Keratinocyte (primary cell): ENCODE data around the gene KCNIP2. TPM values are rescaled to one million over a fixed set of nuclear protein-coding genes. Genes with fewer than 3 reads are reported as not detected.

Experiments
- DNase-seq: peaks from one replicate; pipeline ENCODE4 v3.0.0-alpha.2; 2011; ENCODE audit warnings: low read depth, missing footprints, low spot score
- FAIRE-seq: peaks from 2 replicates; lab custom pipeline; 2011; peaks lifted over from hg19 to GRCh38; lab: Jason Lieb, UNC
- H2AFZ ChIP-seq: 2 replicates; pipeline ENCODE4 v1.6.0; 2012; ENCODE audit warnings: low read length, control low read depth, inconsistent platforms; ENCODE audit not compliant: control insufficient read depth
- H3K27ac ChIP-seq: 2 replicates; pipeline ENCODE4 v1.5.1; 2011; ENCODE audit warnings: low read length; ENCODE audit not compliant: control insufficient read depth, insufficient read depth
- H3K27me3 ChIP-seq: 3 replicates; pipeline ENCODE4 v1.6.0; 2011; ENCODE audit warnings: low read length; ENCODE audit not compliant: control insufficient read depth, insufficient read depth; ENCODE audit errors: extremely low read depth
- H3K36me3 ChIP-seq, 2 experiments: 2 replicates in 1 of 2; 3 replicates in 1 of 2; pipeline ENCODE4 v1.5.1; 2011; ENCODE audit warnings: low read length in 2 of 2, mild to moderate bottlenecking in 1 of 2; ENCODE audit not compliant: control insufficient read depth in 2 of 2, insufficient read depth in 2 of 2; ENCODE audit errors: extremely low read depth in 1 of 2
- H3K4me1 ChIP-seq: 3 replicates; pipeline ENCODE4 v1.5.1; 2011; ENCODE audit warnings: low read length; ENCODE audit not compliant: control insufficient read depth, insufficient read depth; ENCODE audit errors: extremely low read depth
- H3K4me2 ChIP-seq: 3 replicates; pipeline ENCODE4 v1.6.0; 2011; ENCODE audit warnings: low read depth, low read length; ENCODE audit not compliant: control insufficient read depth, insufficient read depth; ENCODE audit errors: extremely low read depth
- H3K4me3 ChIP-seq, 3 experiments: fragments of 200-600 bp in 1 of 3; sonication (generic) in 1 of 3; 2 replicates in 2 of 3; 3 replicates in 1 of 3; pipeline ENCODE4 v1.5.1; 2011 to 2016; ENCODE audit warnings: low read length in 3 of 3, mild to moderate bottlenecking in 3 of 3, control low read depth in 2 of 3, inconsistent platforms in 1 of 3, low read depth in 1 of 3, mixed read lengths in 1 of 3, mixed run types in 1 of 3, moderate library complexity in 1 of 3; ENCODE audit not compliant: control insufficient read depth in 2 of 3, insufficient read depth in 2 of 3; ENCODE audit errors: extremely low read depth in 1 of 3
- H3K79me2 ChIP-seq: 2 replicates; pipeline ENCODE4 v1.6.0; 2012; ENCODE audit warnings: low read length; ENCODE audit not compliant: control insufficient read depth, insufficient read depth
- H3K9ac ChIP-seq: 3 replicates; pipeline ENCODE4 v1.6.0; 2011; ENCODE audit warnings: low read length; ENCODE audit not compliant: control insufficient read depth, insufficient read depth; ENCODE audit errors: extremely low read depth
- H3K9me1 ChIP-seq: 3 replicates; pipeline ENCODE4 v1.6.0; 2011; ENCODE audit warnings: low read length; ENCODE audit not compliant: control insufficient read depth, insufficient read depth; ENCODE audit errors: extremely low read depth
- H3K9me3 ChIP-seq: 2 replicates; pipeline ENCODE4 v1.5.1; 2012; ENCODE audit warnings: low read depth, low read length; ENCODE audit not compliant: control insufficient read depth
- H4K20me1 ChIP-seq: 3 replicates; pipeline ENCODE4 v1.6.0; 2011; ENCODE audit warnings: low read length; ENCODE audit not compliant: control insufficient read depth, insufficient read depth; ENCODE audit errors: extremely low read depth
- EZH2 ChIP-seq: IDR thresholded peaks from one replicate; pipeline ENCODE4 v1.6.1; 2012; ENCODE audit warnings: inconsistent platforms, mild to moderate bottlenecking, low read length, moderate library complexity
- dilution Hi-C: fragments of 300-500 bp; cut with MboI; formaldehyde crosslinking; loops from one replicate; pipeline ENCODE4 v1.7.0; 2020; ENCODE audit warnings: low sequenced_read_pairs; ENCODE audit not compliant: extremely low pct_ligation_motif_present
- polyA plus RNA-seq, 5 experiments: library from polyadenylated mRNA; depleted of rRNA in 3 of 5; stranded (reverse) in 3 of 5; stranded (forward) in 1 of 5; unstranded in 1 of 5; fragments of >200 nt; gene quantifications; 1 replicate in 1 of 5; 2 replicates in 3 of 5; 3 replicates in 1 of 5; pipeline versions ENCODE4 v1.2.1 to v1.2.3, GENCODE V29; 2011 to 2012; ENCODE audit warnings: missing spikeins in 2 of 5, low read depth in 1 of 5, low replicate concordance in 1 of 5
- TF ChIP-seq, protein P1 (sequence below), 3 experiments: IDR thresholded peaks in 1 of 3; conservative IDR thresholded peaks in 1 of 3; optimal IDR thresholded peaks in 1 of 3; 2 replicates in 2 of 3; 3 replicates in 1 of 3; pipeline versions ENCODE3 to v1.5.1; 2011; ENCODE audit warnings: low read length in 3 of 3, mild to moderate bottlenecking in 3 of 3, moderate library complexity in 2 of 3, control low read depth in 1 of 3, inconsistent platforms in 1 of 3; ENCODE audit not compliant: insufficient read depth in 2 of 3; ENCODE audit errors: extremely low read depth in 1 of 3

The KCNIP2 gene
- polyA plus RNA-seq, 1 donor (not counting 4 experiments of a cell fraction or from before 2014, with no cell fraction given), result 0.41 TPM

DNA sequence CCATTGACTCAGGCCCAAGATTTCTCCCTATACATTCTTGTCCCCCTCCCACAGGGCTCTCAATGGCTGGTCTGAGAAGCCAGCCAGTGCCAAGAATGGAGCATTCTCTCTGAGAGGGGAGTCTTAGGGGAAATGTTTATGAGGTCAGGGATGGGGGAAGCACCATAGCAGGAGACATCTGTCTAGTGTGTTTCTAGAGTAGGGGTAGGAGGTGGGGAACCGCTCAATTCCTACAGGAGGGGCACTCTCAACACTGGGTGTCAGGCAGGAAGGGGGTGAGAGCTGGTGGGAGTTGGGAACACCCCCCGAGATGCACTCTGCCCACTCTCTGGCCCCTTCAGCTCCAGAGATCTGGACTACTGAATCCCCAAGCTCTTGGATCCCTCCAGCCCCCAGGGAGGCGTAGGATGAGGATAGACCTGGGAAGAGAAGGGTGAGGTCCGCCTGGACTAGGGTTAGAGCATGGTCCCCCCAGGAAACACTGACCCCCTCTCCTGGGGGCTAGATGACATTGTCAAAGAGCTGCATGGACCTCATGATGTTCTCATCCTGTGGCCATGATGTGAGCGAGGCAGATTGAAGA, 16.7 kb downstream of the KCNIP2 start:
- Histone ChIP-seq H4K20me1 (no peaks in the 10 kb centered on the region), H3K27ac (no peak overlapping the region), H3K9ac (no peak overlapping the region), H3K4me3 (no peak overlapping the region), H3K79me2 (no peaks in the 10 kb centered on the region), H3K36me3 (peaks cover 0 to 11% of the 10 kb centered on the region in 2 experiments), H3K4me2 (no peak overlapping the region), H3K9me3 (no peaks in the 10 kb centered on the region), H2AFZ (no peak overlapping the region), H3K4me1 (peaks cover 20% of the 10 kb centered on the region), H3K27me3 (no peaks in the 10 kb centered on the region), H3K9me1 (no peaks in the 10 kb centered on the region)
- TF ChIP-seq, protein P1, sequence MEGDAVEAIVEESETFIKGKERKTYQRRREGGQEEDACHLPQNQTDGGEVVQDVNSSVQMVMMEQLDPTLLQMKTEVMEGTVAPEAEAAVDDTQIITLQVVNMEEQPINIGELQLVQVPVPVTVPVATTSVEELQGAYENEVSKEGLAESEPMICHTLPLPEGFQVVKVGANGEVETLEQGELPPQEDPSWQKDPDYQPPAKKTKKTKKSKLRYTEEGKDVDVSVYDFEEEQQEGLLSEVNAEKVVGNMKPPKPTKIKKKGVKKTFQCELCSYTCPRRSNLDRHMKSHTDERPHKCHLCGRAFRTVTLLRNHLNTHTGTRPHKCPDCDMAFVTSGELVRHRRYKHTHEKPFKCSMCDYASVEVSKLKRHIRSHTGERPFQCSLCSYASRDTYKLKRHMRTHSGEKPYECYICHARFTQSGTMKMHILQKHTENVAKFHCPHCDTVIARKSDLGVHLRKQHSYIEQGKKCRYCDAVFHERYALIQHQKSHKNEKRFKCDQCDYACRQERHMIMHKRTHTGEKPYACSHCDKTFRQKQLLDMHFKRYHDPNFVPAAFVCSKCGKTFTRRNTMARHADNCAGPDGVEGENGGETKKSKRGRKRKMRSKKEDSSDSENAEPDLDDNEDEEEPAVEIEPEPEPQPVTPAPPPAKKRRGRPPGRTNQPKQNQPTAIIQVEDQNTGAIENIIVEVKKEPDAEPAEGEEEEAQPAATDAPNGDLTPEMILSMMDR (optimal IDR thresholded peaks at IDR 0.05 in 1 of 3, IDR thresholded peaks at IDR 0.05 in 1 of 3, conservative IDR thresholded peaks at IDR 0.05 in 1 of 3; ENCODE audit: extremely low read depth in 1 of 3, insufficient read depth in 2 of 3, low read length in 3 of 3), result no peak
- no peak for TF ChIP-seq EZH2
- DNase-seq (no peak), FAIRE-seq (no peak)
- dilution Hi-C loops, result no loop called here

GRCh38 chr10:101824736-101825135, 18.9 kb downstream of the KCNIP2 start:
- Histone ChIP-seq H3K4me1 (peaks cover 4% of the 10 kb centered on the region), H3K4me3 (no peak overlapping the region), H2AFZ (no peak overlapping the region), H3K27ac (no peak overlapping the region), H3K36me3 (peaks cover 0 to 11% of the 10 kb centered on the region in 2 experiments), H3K79me2 (no peaks in the 10 kb centered on the region), H3K27me3 (no peaks in the 10 kb centered on the region), H3K4me2 (no peak overlapping the region), H3K9me3 (no peaks in the 10 kb centered on the region), H4K20me1 (no peaks in the 10 kb centered on the region), H3K9ac (no peak overlapping the region), H3K9me1 (no peaks in the 10 kb centered on the region)
- no peak for FAIRE-seq
- dilution Hi-C loops, result no loop called here
- no peak for DNase-seq
- TF ChIP-seq, protein P1 (optimal IDR thresholded peaks at IDR 0.05 in 1 of 3, IDR thresholded peaks at IDR 0.05 in 1 of 3, conservative IDR thresholded peaks at IDR 0.05 in 1 of 3; ENCODE audit: extremely low read depth in 1 of 3, insufficient read depth in 2 of 3, low read length in 3 of 3), result no peak
- TF ChIP-seq EZH2, result no peak
